Caco-2 (cell line): ENCODE measurements around the gene PRDM5. TPM values are rescaled to one million over a fixed set of nuclear protein-coding genes. Genes with fewer than 3 reads are reported as not detected.

Source experiments
- BruUV-seq: library from RNA; stranded (reverse); fragments of 400-500 nt; replicated peaks from 2 replicates; lab custom pipeline; 2021; lab: Mats Ljungman, UMichigan
- CTCF ChIA-PET: fragments of 300-600 bp; sonication (Branson Sonifier 250); formaldehyde crosslinking; loops from one replicate; lab custom pipeline; 2022; ENCODE audit warnings: antibody characterized with exemption; lab: Charles Lee
- POLR2A ChIA-PET: fragments of 300-600 bp; sonication (Branson Sonifier 250); formaldehyde crosslinking; loops from one replicate; lab custom pipeline; 2022; ENCODE audit warnings: antibody characterized with exemption; lab: Charles Lee
- DNase-seq, 2 experiments: peaks; one replicate each; pipeline versions ENCODE4 v3.0.0 to v3.0.0-alpha.2; 2020 to 2022
- H3K27me3 ChIP-seq: replicated peaks from 2 replicates; pipeline ENCODE4 v1.6.0; 2011; ENCODE audit warnings: low read length; ENCODE audit not compliant: control insufficient read depth, insufficient read depth
- H3K36me3 ChIP-seq: 2 replicates; pipeline ENCODE4 v1.5.1; 2011; ENCODE audit warnings: low read length; ENCODE audit not compliant: control insufficient read depth, insufficient read depth
- H3K4me1 ChIP-seq: fragments of 250-450 bp; sonication (Bioruptor Pico); 2 replicates; pipeline ENCODE4 v1.5.1; 2020; ENCODE audit warnings: mild to moderate bottlenecking
- H3K4me3 ChIP-seq: 2 replicates; pipeline ENCODE4 v1.5.1; 2011; ENCODE audit warnings: low read depth, mild to moderate bottlenecking, control low read depth, low read length
- H3K9me3 ChIP-seq: fragments of 250-450 bp; sonication (Bioruptor Pico); 2 replicates; pipeline ENCODE4 v1.5.1; 2020; ENCODE audit warnings: mild to moderate bottlenecking, moderate library complexity
- H3K27ac Mint-ChIP-seq: one replicate; pipeline ENCODE4 v1.8.0; 2022; ENCODE audit warnings: mixed read lengths; ENCODE audit not compliant: unreplicated experiment
- H3K27me3 Mint-ChIP-seq: one replicate; pipeline ENCODE4 v1.8.0; 2022; ENCODE audit warnings: mixed read lengths; ENCODE audit not compliant: insufficient read depth, unreplicated experiment
- H3K36me3 Mint-ChIP-seq: one replicate; pipeline ENCODE4 v1.8.0; 2022; ENCODE audit warnings: mild to moderate bottlenecking, mixed read lengths; ENCODE audit not compliant: insufficient read depth, unreplicated experiment
- H3K4me1 Mint-ChIP-seq: one replicate; pipeline ENCODE4 v1.8.0; 2022; ENCODE audit warnings: low read depth, mixed read lengths; ENCODE audit not compliant: unreplicated experiment
- H3K4me3 Mint-ChIP-seq: one replicate; pipeline ENCODE4 v1.8.0; 2022; ENCODE audit warnings: mild to moderate bottlenecking, moderate library complexity, mixed read lengths; ENCODE audit not compliant: unreplicated experiment
- H3K9me3 Mint-ChIP-seq: one replicate; pipeline ENCODE4 v1.8.0; 2022; ENCODE audit warnings: mixed read lengths; ENCODE audit not compliant: unreplicated experiment
- CTCF ChIP-seq, 2 experiments: fragments of 200-600 bp in 1 of 2; IDR thresholded peaks; 1 replicate in 1 of 2; 2 replicates in 1 of 2; pipeline versions ENCODE4 v1.5.1 to v1.8.0; 2011 to 2022; ENCODE audit warnings: antibody characterized with exemption in 1 of 2, control low read depth in 1 of 2, inconsistent platforms in 1 of 2, low read depth in 1 of 2, low read length in 1 of 2, mild to moderate bottlenecking in 1 of 2, moderate library complexity in 1 of 2; ENCODE audit not compliant: insufficient read depth in 1 of 2, severe bottlenecking in 1 of 2, unreplicated experiment in 1 of 2
- intact Hi-C: fragments of 100-400 bp; cut with micrococcal nuclease; formaldehyde crosslinking; loops from one replicate; pipeline ENCODE4 v1.10.0; 2022; ENCODE audit not compliant: unreplicated experiment
- total RNA-seq: library from RNA; stranded (reverse); gene quantifications from 2 replicates; pipeline ENCODE4 v1.2.3, GENCODE V29; 2022

PRDM5 gene
- total RNA-seq, 1 experiment from 2014 or later, result 14.3 TPM

DNA sequence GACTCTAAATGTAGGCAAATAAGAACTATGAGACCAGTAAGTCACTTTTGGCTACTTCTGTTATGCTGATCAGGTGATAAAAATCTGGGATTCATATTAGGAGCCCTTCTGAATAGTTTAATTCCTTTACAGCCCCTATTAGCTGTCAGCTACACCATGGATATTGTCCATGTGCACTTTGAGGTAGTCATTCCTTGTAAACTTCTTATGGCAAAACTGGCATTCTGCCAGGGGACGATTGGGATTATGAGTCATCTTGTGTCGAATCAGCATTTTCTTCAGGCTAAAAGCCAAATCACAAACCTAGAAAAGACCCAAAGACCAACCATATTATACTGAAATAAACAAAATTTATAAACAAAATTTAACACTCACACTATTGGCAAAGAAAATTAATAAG is 227.6 kb downstream of the PRDM5 start:
- no peak for TF ChIP-seq CTCF (IDR thresholded peaks at IDR 0.05; ENCODE audit: insufficient read depth in 1 of 2, low read depth in 1 of 2, low read length in 1 of 2, severe bottlenecking in 1 of 2, unreplicated experiment in 1 of 2)
- Histone ChIP-seq H3K36me3 (no peaks in the 10 kb centered on the region), H3K9me3 (no peaks in the 10 kb centered on the region), H3K4me1 (peaks cover 12% of the 10 kb centered on the region; the same call in 1 of the 2 replicates), H3K4me3 (no peak overlapping the region), H3K27me3 (no peaks in the 10 kb centered on the region)
- CTCF ChIA-PET, result no interaction called here
- H3K9me3 Mint-ChIP-seq, result no peaks in the 10 kb centered on the region
- intact Hi-C loops, result no loop called here
- no peaks in the 10 kb centered on the region for H3K27me3 Mint-ChIP-seq
- H3K4me1 Mint-ChIP-seq, result peaks cover 6% of the 10 kb centered on the region
- no peak overlapping the region for H3K27ac Mint-ChIP-seq
- BruUV-seq, result no TSS peak
- DNase-seq, result no peak
- H3K36me3 Mint-ChIP-seq, result no peaks in the 10 kb centered on the region
- H3K4me3 Mint-ChIP-seq, result no peak overlapping the region
- POLR2A ChIA-PET, result no interaction called here

DNA sequence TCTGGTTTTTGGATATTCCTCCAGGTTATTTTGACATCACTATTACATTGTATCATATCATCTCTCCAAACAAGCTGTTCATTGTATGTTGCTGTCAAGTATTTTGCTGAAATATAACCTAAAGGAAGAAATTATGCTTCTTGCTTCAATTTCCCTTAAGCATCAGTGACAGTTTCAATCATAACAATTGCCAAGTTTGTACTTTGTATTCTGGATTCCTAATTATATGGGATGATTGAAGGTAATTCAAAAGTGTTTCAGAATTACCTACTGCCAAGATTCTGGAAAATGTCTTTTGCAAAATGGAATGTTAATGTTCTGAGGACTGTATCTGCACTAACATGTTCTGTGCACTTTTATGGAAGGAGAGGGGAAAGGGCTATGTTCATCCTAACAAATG is 228.7 kb downstream of the PRDM5 start:
- Mint-ChIP-seq H3K36me3 (no peaks in the 10 kb centered on the region), H3K27ac (no peak overlapping the region), H3K4me3 (no peak overlapping the region), H3K9me3 (no peaks in the 10 kb centered on the region), H3K4me1 (peaks cover 6% of the 10 kb centered on the region), H3K27me3 (no peaks in the 10 kb centered on the region)
- DNase-seq, result no peak
- Histone ChIP-seq H3K4me1 (peaks cover 12% of the 10 kb centered on the region; the same call in 1 of the 2 replicates), H3K4me3 (no peak overlapping the region), H3K36me3 (no peaks in the 10 kb centered on the region), H3K27me3 (no peaks in the 10 kb centered on the region), H3K9me3 (no peaks in the 10 kb centered on the region)
- no peak for TF ChIP-seq CTCF (IDR thresholded peaks at IDR 0.05; ENCODE audit: insufficient read depth in 1 of 2, low read depth in 1 of 2, low read length in 1 of 2, severe bottlenecking in 1 of 2, unreplicated experiment in 1 of 2)
- ChIA-PET POLR2A (no interaction called here), CTCF (no interaction called here)
- BruUV-seq, result no TSS peak
- intact Hi-C loops, result loop anchor here (2.0 kb wide), 1 partner anchor 45 kb away; no protein-coding TSS in a partner anchor

DNA sequence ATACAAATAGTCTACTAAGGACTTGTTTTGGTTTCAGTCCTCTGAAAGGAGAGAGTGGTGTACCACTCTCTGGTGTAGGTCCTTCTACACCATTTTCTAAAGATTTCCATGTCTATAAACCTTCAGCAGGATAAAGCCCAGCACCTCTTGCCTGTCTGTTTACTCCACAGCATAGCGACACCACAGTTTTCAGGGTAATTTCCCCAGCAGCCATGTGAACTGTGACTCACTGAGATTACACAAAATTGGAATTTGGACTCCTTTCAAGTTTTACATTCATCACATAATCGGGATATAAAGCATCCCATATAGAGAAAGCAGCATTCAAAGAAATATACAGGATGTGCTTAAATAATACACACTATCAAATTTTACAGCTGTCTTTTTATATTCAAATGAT is 229.6 kb downstream of the PRDM5 start:
- no peak overlapping the region for H3K27ac Mint-ChIP-seq
- intact Hi-C loops, result loop anchor here (2.0 kb wide), 1 partner anchor 44 kb away; no protein-coding TSS in a partner anchor
- ChIA-PET CTCF (no interaction called here), POLR2A (no interaction called here)
- H3K9me3 ChIP-seq, result no peaks in the 10 kb centered on the region
- no peak for TF ChIP-seq CTCF (IDR thresholded peaks at IDR 0.05; ENCODE audit: insufficient read depth in 1 of 2, low read depth in 1 of 2, low read length in 1 of 2, severe bottlenecking in 1 of 2, unreplicated experiment in 1 of 2)
- H3K27me3 Mint-ChIP-seq, result no peaks in the 10 kb centered on the region
- no peak overlapping the region for H3K4me3 ChIP-seq
- no peaks in the 10 kb centered on the region for H3K27me3 ChIP-seq
- no peak overlapping the region for H3K4me3 Mint-ChIP-seq
- peaks cover 12% of the 10 kb centered on the region; the same call in 1 of the 2 replicates for H3K4me1 ChIP-seq
- H3K4me1 Mint-ChIP-seq, result peaks cover 6% of the 10 kb centered on the region
- peak; percentile 44 to 55 for DNase-seq
- H3K9me3 Mint-ChIP-seq, result no peaks in the 10 kb centered on the region
- no peaks in the 10 kb centered on the region for H3K36me3 ChIP-seq
- no TSS peak for BruUV-seq
- no peaks in the 10 kb centered on the region for H3K36me3 Mint-ChIP-seq
